Measurements from ENCODE around the gene TAF6. TPM values are rescaled to one million over a fixed set of nuclear protein-coding genes. Genes with fewer than 3 reads are reported as not detected.

Gene TAF6
- total RNA-seq, 1 experiment from 2014 or later, result 87.1 TPM

GRCh38 chr7:100153708-100154535 is 34.8 kb upstream of the TAF6 start:
- Histone ChIP-seq H3K56ac (ENCODE audit: insufficient read length, low read depth, low read length) (no peak overlapping the region), H4K91ac (ENCODE audit: insufficient read length, low read depth, low read length) (no peak overlapping the region), H2BK5ac (ENCODE audit: insufficient read length, low read length) (no peak overlapping the region), H3K23me2 (ENCODE audit: insufficient read length, low read depth, low read length, poor library complexity, severe bottlenecking) (peaks cover 14% of the 10 kb centered on the region), H3K27ac (ENCODE audit: insufficient read length, low read depth, low read length) (no peak overlapping the region), H2BK15ac (ENCODE audit: low read depth, low read length) (no peak overlapping the region), H2AK5ac (ENCODE audit: insufficient read length, low read length) (no peak overlapping the region), H2BK12ac (ENCODE audit: insufficient read length, low read depth, low read length) (no peak overlapping the region), H2AFZ (ENCODE audit: low read length) (no peak overlapping the region), H4K20me1 (ENCODE audit: control insufficient read depth, insufficient read depth, insufficient read length) (no peaks in the 10 kb centered on the region), H3K79me2 (ENCODE audit: insufficient read depth, low read length) (no peaks in the 10 kb centered on the region), H3K4me1 (ENCODE audit: insufficient read depth, low read length) (no peaks in the 10 kb centered on the region; the same call in 1 of the 2 replicates), H4K8ac (replicated peaks; ENCODE audit: insufficient read length, low read depth, low read length) (no peak overlapping the region), H3K4me2 (ENCODE audit: insufficient read depth, insufficient read length, low read length) (no peak overlapping the region), H3K79me1 (ENCODE audit: insufficient read depth, low read depth, low read length, poor library complexity, severe bottlenecking) (peaks cover 2% of the 10 kb centered on the region), H2BK120ac (ENCODE audit: low read depth, low read length, poor library complexity, severe bottlenecking) (no peak overlapping the region), H3K4ac (ENCODE audit: low read depth, low read length) (no peak overlapping the region), H3K9ac (ENCODE audit: extremely low read depth, insufficient read length, low read length) (no peak overlapping the region), H3T11ph (ENCODE audit: low read length) (no peak overlapping the region), H4K5ac (ENCODE audit: insufficient read length, low read depth, low read length) (no peak overlapping the region), H3K27me3 (ENCODE audit: insufficient read depth, low read length) (no peaks in the 10 kb centered on the region), H3K9me3 (ENCODE audit: control insufficient read depth, low read depth, low read length) (no peaks in the 10 kb centered on the region), H3K18ac (ENCODE audit: insufficient read length, low read depth, low read length) (no peak overlapping the region), H3K23ac (ENCODE audit: insufficient read length, low read depth, low read length) (no peak overlapping the region), H3K14ac (ENCODE audit: insufficient read depth, low read length) (no peak overlapping the region), H2BK20ac (ENCODE audit: low read depth, low read length, poor library complexity, severe bottlenecking) (no peak overlapping the region)
- Mint-ChIP-seq H3K4me3 (no peak overlapping the region; a peak in 1 of 5 replicates), H3K9me3 (no peaks in the 10 kb centered on the region), H3K36me3 (ENCODE audit: insufficient read depth in 1 of 3, low read depth in 3 of 3) (peaks cover 26 to 66% (median 63%) of the 10 kb centered on the region in 3 experiments), H3K27ac (peak overlapping the region in 2 of 3 experiments; percentile 76 to 85; a peak in 4 of 7 replicates), H3K4me1 (peaks cover 23 to 33% of the 10 kb centered on the region in 2 experiments), H3K27me3 (ENCODE audit: low read depth) (no peaks in the 10 kb centered on the region; the same call in 1 of the 2 replicates)
- DNase-seq, result no peak
- TF ChIP-seq CTCF (conservative IDR thresholded peaks at IDR 0.05), result no peak
- no CpG with 5 or more reads among the region's 16 CpGs for WGBS (ENCODE audit: extremely low coverage, insufficient read length, low lambda C conversion rate)
